Adipocyte (in vitro differentiated cells): ENCODE data around the gene RNF145.
"Not testable (repeated sequence)": the region's sequence is repeated elsewhere in the genome, so short reads cannot be mapped to it uniquely, and the experiment has no call there.

Source experiments
- DNase-seq: peaks from one replicate; pipeline ENCODE4 v3.0.0-alpha.2; 2015; ENCODE audit warnings: low read depth
- H3K27me3 ChIP-seq: replicated peaks from 2 replicates; pipeline ENCODE4 v1.7.0; 2013; ENCODE audit warnings: mild to moderate bottlenecking, low read length, moderate library complexity; ENCODE audit not compliant: control insufficient read depth, insufficient read depth
- H3K36me3 ChIP-seq: 2 replicates; pipeline ENCODE4 v1.7.0; 2013; ENCODE audit warnings: low read length, mild to moderate bottlenecking, moderate library complexity; ENCODE audit not compliant: control insufficient read depth, insufficient read depth, severe bottlenecking
- H3K4me1 ChIP-seq: 2 replicates; pipeline ENCODE4 v1.7.0; 2013; ENCODE audit warnings: mild to moderate bottlenecking, low read length, moderate library complexity; ENCODE audit not compliant: control insufficient read depth, insufficient read depth
- H3K4me3 ChIP-seq: 2 replicates; pipeline ENCODE4 v1.7.0; 2013; ENCODE audit warnings: mild to moderate bottlenecking, low read length, moderate library complexity
- H3K9ac ChIP-seq: 2 replicates; pipeline ENCODE4 v1.7.0; 2013; ENCODE audit warnings: mild to moderate bottlenecking, low read length, moderate library complexity
- H3K9me3 ChIP-seq: 2 replicates; pipeline ENCODE4 v1.7.0; 2013; ENCODE audit warnings: mild to moderate bottlenecking, low read length, moderate library complexity; ENCODE audit not compliant: control insufficient read depth

The RNF145 gene

GRCh38 chr5:159174511-159175168 lies 34.7 kb downstream of the RNF145 start:
- Histone ChIP-seq H3K9me3 (no peaks in the 10 kb centered on the region), H3K4me1 (peaks cover 36% of the 10 kb centered on the region), H3K4me3 (peak overlapping the region; percentile 8), H3K36me3 (peaks cover 20% of the 10 kb centered on the region), H3K27me3 (no peaks in the 10 kb centered on the region), H3K9ac (peak overlapping the region; percentile 14)
- no peak for DNase-seq

DNA sequence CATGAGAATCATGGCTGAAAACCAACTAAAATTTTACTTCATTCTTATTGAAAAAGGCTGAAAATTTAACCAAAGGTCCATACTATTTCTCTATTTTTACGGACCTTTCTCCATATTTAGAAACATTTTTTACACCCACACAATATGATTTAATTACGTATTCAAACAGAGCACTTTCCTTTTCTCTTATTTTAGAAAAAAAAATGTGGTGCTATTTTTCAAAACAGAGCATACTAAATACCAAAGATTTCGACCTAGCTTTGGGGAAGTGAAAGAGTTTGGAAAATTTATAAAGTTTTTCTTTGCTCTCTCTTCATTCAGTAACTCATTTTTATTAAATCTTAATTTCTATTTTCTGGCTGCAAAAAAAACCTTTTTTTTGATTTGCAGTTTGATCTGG lies 38.1 kb downstream of the RNF145 start:
- Histone ChIP-seq H3K36me3 (peaks cover 39% of the 10 kb centered on the region), H3K27me3 (no peaks in the 10 kb centered on the region), H3K9me3 (no peaks in the 10 kb centered on the region), H3K9ac (no peak overlapping the region), H3K4me3 (no peak overlapping the region), H3K4me1 (peaks cover 20% of the 10 kb centered on the region)
- DNase-seq: no peak

- Histone ChIP-seq H3K9me3 (no peaks in the 10 kb centered on the region), H3K4me1 (peaks cover 9% of the 10 kb centered on the region), H3K4me3 (no peak overlapping the region), H3K36me3 (peaks cover 45% of the 10 kb centered on the region), H3K27me3 (no peaks in the 10 kb centered on the region), H3K9ac (no peak overlapping the region)
- no peak for DNase-seq
These were observed 39.3 kb downstream of the RNF145 start for GRCh38 chr5:159170021-159170420.

DNA sequence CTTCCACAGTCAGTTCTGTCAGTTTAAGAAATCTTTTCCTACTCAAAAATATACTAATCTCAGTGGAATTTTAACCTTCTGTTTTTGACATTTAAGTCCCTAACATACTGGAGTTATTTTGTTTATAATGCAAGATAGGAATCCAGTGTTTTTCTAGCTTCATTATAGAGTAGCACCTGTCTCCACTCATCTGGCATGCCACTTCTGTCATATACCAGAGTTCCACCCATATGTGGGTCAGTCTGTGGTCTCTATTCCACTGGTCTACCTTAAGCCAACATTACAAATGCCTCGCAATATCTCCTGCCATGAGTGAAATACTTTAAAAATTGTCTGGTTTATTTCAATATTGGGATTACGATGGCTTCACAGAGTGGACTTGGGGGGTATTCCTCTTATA lies 42.9 kb downstream of the RNF145 start:
- no peak for DNase-seq
- Histone ChIP-seq H3K4me3 (no peak overlapping the region), H3K9me3 (no peaks in the 10 kb centered on the region), H3K27me3 (no peaks in the 10 kb centered on the region), H3K9ac (no peak overlapping the region), H3K36me3 (peaks cover 40% of the 10 kb centered on the region), H3K4me1 (peaks cover 6% of the 10 kb centered on the region)

DNA sequence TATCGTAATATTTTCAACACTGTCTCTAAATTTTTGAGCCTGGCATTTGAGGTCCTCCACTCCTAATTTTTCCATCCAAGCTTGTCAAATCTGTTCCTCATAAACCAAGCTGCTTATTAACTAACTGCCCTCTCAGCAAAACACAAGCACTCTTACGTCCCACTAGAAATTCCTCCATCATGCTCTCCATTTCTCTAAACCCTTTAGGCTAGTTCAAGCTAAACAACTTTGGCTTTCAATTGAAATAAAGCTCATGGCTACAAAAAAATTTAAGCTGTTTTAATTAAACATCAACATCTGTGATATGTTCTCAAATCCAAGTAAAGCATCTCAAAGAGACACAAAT lies 45.7 kb downstream of the RNF145 start:
- Histone ChIP-seq H3K36me3 (peaks cover 52% of the 10 kb centered on the region), H3K9ac (no peak overlapping the region), H3K27me3 (no peaks in the 10 kb centered on the region), H3K9me3 (no peaks in the 10 kb centered on the region), H3K4me3 (no peak overlapping the region), H3K4me1 (peaks cover 13% of the 10 kb centered on the region)
- DNase-seq: no peak

GRCh38 chr5:159163027-159163700 lies 46.2 kb downstream of the RNF145 start:
- Histone ChIP-seq H3K4me3 (no peak overlapping the region), H3K9me3 (no peaks in the 10 kb centered on the region), H3K27me3 (no peaks in the 10 kb centered on the region), H3K36me3 (peaks cover 52% of the 10 kb centered on the region), H3K4me1 (peaks cover 13% of the 10 kb centered on the region), H3K9ac (no peak overlapping the region)
- no peak for DNase-seq

DNA sequence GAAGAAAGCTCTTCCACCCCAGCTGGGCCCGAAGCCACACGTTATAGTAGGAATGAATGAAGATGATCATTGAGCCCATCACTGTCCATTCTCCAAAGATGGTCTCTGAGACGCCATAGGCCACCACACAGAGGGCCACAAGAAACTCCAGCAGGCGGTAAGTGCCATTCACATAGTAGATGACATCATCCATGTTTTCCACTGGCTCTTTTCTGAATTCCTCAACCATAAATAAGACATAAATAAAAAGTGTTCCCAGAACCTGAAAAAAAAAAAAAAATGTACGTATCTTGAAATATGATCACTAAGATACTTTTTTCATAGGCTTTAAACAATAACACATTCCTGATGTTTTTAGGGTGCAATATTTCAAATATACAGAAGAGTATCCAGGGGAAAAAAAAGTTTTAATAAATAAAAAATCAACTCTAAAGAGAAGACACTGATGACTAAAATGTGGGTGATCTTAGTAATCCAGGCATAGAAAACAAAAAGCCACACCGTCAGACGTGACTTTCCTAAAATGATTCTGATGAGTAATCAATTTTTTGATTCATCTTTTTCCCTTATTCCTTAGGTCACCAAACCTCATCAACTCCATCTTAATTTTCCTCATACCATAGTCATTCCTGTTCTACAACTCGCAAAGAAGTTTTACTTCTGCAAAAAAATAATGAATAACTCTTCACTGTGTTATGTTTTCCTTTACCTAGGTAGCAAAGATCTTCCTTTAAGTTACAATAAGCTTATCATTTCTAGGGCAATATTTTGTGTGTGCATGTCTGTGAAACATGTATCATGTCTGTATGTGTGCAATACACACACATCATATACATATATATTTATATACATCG lies 47.8 kb downstream of the RNF145 start:
- H3K27me3 ChIP-seq: no peaks in the 10 kb centered on the region
- peaks cover 13% of the 10 kb centered on the region for H3K4me1 ChIP-seq
- no peaks in the 10 kb centered on the region for H3K9me3 ChIP-seq
- H3K9ac ChIP-seq: no peak overlapping the region
- H3K36me3 ChIP-seq: peaks cover 51% of the 10 kb centered on the region
- DNase-seq: no peak
- H3K4me3 ChIP-seq: no peak overlapping the region

- H3K4me3 ChIP-seq, H3K9ac ChIP-seq, DNase-seq, H3K27me3 ChIP-seq, H3K9me3 ChIP-seq: not testable (repeated sequence)
- peaks cover 51% of the 10 kb centered on the region for H3K36me3 ChIP-seq
- peaks cover 12% of the 10 kb centered on the region for H3K4me1 ChIP-seq
These were observed 50.7 kb downstream of the RNF145 start for GRCh38 chr5:159158553-159159091.

GRCh38 chr5:159157552-159157951 lies 51.8 kb downstream of the RNF145 start:
- DNase-seq: no peak
- H3K36me3 ChIP-seq: peaks cover 46% of the 10 kb centered on the region
- peaks cover 7% of the 10 kb centered on the region for H3K4me1 ChIP-seq
- H3K9me3 ChIP-seq: no peaks in the 10 kb centered on the region
- no peaks in the 10 kb centered on the region for H3K27me3 ChIP-seq
- no peak overlapping the region for H3K9ac ChIP-seq
- H3K4me3 ChIP-seq: no peak overlapping the region

GRCh38 chr5:159156426-159157238 lies 52.7 kb downstream of the RNF145 start:
- Histone ChIP-seq H3K9me3 (no peaks in the 10 kb centered on the region), H3K9ac (no peak overlapping the region), H3K36me3 (peaks cover 42% of the 10 kb centered on the region), H3K27me3 (no peaks in the 10 kb centered on the region), H3K4me3 (no peak overlapping the region), H3K4me1 (peaks cover 7% of the 10 kb centered on the region)
- DNase-seq: peak; percentile 92
